OCI-LY7 (cell line): ENCODE measurements around the gene BLOC1S6.

Experiments used
- CTCF ChIP-seq: fragments of 200-600 bp; sonication (generic); conservative IDR thresholded peaks from 2 replicates; pipeline ENCODE4 v1.5.1; 2014; ENCODE audit warnings: mild to moderate bottlenecking, antibody characterized with exemption, low read length, moderate library complexity, mixed read lengths
- EZH2phosphoT487 ChIP-seq: fragments of 200-600 bp; sonication (generic); IDR thresholded peaks from 2 replicates; pipeline ENCODE4 v1.6.1; 2018; ENCODE audit warnings: low read depth, borderline replicate concordance, mild to moderate bottlenecking, mixed run types, antibody characterized with exemption, low read length, moderate library complexity, mixed read lengths

GRCh38 chr15:45540531-45540930 is 46.6 kb upstream of the BLOC1S6 start:
- TF ChIP-seq CTCF (no peak), EZH2phosphoT487 (no peak)
